GM23248 (cell line): Measurements from ENCODE around the gene CABP4.

ENCODE experiments used
- EZH2 ChIP-seq: fragments of 200-600 bp; sonication (generic); IDR thresholded peaks from 2 replicates; pipeline ENCODE4 v1.6.1; 2018; ENCODE audit warnings: antibody characterized with exemption, mild to moderate bottlenecking; ENCODE audit not compliant: insufficient read depth, poor library complexity, severe bottlenecking
- EZH2phosphoT487 ChIP-seq: fragments of 200-600 bp; sonication (generic); IDR thresholded peaks from 2 replicates; pipeline ENCODE4 v1.6.1; 2018; ENCODE audit warnings: antibody characterized with exemption, moderate library complexity, mild to moderate bottlenecking, low read depth; ENCODE audit not compliant: insufficient read depth

DNA sequence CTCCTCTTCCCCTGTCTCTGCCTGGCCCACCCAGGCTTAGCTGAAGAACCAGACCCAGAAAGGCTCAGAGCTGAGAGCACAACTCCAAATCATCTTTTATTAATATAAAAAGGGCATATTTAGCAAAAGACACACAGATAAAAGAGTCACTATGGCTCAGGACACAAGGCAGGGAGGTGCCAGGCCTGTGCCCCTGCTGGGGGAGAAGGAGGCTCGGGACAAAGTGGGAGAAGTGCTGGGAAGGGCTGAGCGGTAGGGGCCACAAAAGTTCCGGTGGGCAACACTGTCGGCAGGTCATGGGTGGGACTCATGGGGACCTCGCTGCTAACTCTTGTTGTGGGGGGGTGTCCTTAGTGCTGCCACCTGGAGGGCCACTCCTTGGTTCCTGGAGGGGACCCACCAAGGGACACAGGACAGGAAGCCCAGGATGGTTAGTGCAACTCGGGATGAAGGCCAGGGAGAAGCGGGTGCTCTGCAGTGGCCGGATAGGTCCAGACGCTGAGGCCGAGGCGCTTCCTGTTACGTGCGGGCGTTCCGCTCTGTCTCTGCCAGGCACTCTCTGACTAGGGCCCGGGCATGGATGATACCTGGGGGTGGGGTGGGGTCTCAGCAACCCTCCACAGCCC, 51.4 kb downstream of the CABP4 start:
- TF ChIP-seq EZH2 = no peak
- TF ChIP-seq EZH2phosphoT487 = no peak
